SU-DHL-6 (cell line): ENCODE measurements around the gene CST4.

Experiments
- H2AFZ ChIP-seq: fragments of 200-600 bp; sonication (generic); 2 replicates; pipeline ENCODE4 v1.6.1; 2014; ENCODE audit warnings: low read depth, mild to moderate bottlenecking, moderate library complexity, mixed read lengths, antibody characterized with exemption, low read length; ENCODE audit not compliant: severe bottlenecking
- H3F3A ChIP-seq: fragments of 200-600 bp; shearing (Covaris generic); 2 replicates; pipeline ENCODE4 v1.6.0; 2016; ENCODE audit warnings: antibody characterized with exemption, mild to moderate bottlenecking; ENCODE audit not compliant: insufficient read depth
- H3K27ac ChIP-seq: fragments of 200-600 bp; sonication (generic); 2 replicates; pipeline ENCODE4 v1.5.1; 2016; ENCODE audit warnings: low read depth, mild to moderate bottlenecking, low read length, moderate library complexity, mixed read lengths
- H3K27me3 ChIP-seq: fragments of 200-600 bp; sonication (generic), shearing (Covaris generic); 2 replicates; pipeline ENCODE4 v1.6.0; 2014; ENCODE audit warnings: mild to moderate bottlenecking, low read length
- H3K36me3 ChIP-seq: fragments of 200-600 bp; sonication (generic); 2 replicates; pipeline ENCODE4 v1.6.1; 2014; ENCODE audit warnings: mild to moderate bottlenecking, low read length, mixed read lengths
- H3K4me2 ChIP-seq: fragments of 300-600, 200-600 bp; shearing (Covaris generic), sonication (generic); 2 replicates; pipeline ENCODE4 v1.6.0; 2014; ENCODE audit warnings: low read length, low read depth, mild to moderate bottlenecking; ENCODE audit not compliant: poor library complexity, severe bottlenecking
- H3K4me3 ChIP-seq: fragments of 200-600 bp; sonication (generic); 2 replicates; pipeline ENCODE4 v1.5.1; 2014; ENCODE audit warnings: antibody characterized with exemption, low read length, mild to moderate bottlenecking, mixed read lengths; ENCODE audit not compliant: insufficient read depth, poor library complexity, severe bottlenecking
- H3K79me2 ChIP-seq: fragments of 200-600 bp; sonication (generic); 2 replicates; pipeline ENCODE4 v1.6.1; 2014; ENCODE audit warnings: mild to moderate bottlenecking, low read length, moderate library complexity; ENCODE audit not compliant: insufficient read depth
- H3K9ac ChIP-seq: fragments of 200-600 bp; sonication (generic); 2 replicates; pipeline ENCODE4 v1.7.0; 2014; ENCODE audit warnings: mild to moderate bottlenecking, low read length
- H3K9me2 ChIP-seq: fragments of 200-600 bp; sonication (generic); replicated peaks from 2 replicates; pipeline ENCODE4 v1.6.1; 2014; ENCODE audit warnings: low read length; ENCODE audit not compliant: insufficient read depth
- H3K9me3 ChIP-seq: fragments of 200-600 bp; sonication (generic); 2 replicates; pipeline ENCODE4 v1.6.1; 2014; ENCODE audit warnings: low read length, mixed read lengths; ENCODE audit not compliant: insufficient read depth
- H4K20me1 ChIP-seq: fragments of 200-600 bp; sonication (generic); 2 replicates; pipeline ENCODE4 v1.6.1; 2014; ENCODE audit warnings: low read depth, mild to moderate bottlenecking, antibody characterized with exemption, low read length, moderate library complexity, mixed read lengths
- CTCF ChIP-seq: fragments of 200-600 bp; sonication (generic); IDR thresholded peaks from one replicate; pipeline ENCODE4 v1.5.1; 2017; ENCODE audit warnings: antibody characterized with exemption, mild to moderate bottlenecking, low read length, moderate library complexity; ENCODE audit not compliant: insufficient read depth, poor library complexity, severe bottlenecking
- EZH2phosphoT487 ChIP-seq: fragments of 200-600 bp; sonication (generic), shearing (Covaris generic); conservative IDR thresholded peaks from 2 replicates; pipeline ENCODE4 v1.6.1; 2018; ENCODE audit warnings: mild to moderate bottlenecking, antibody characterized with exemption, low read length, moderate library complexity, mixed read lengths

Gene CST4

GRCh38 chr20:23654000-23654399 lies 34.8 kb downstream of the CST4 start:
- H3K79me2 ChIP-seq = no peaks in the 10 kb centered on the region
- H3K27me3 ChIP-seq = no peaks in the 10 kb centered on the region
- H3K4me2 ChIP-seq = no peak overlapping the region
- no peaks in the 10 kb centered on the region for H4K20me1 ChIP-seq
- no peaks in the 10 kb centered on the region for H3F3A ChIP-seq
- no peaks in the 10 kb centered on the region for H3K36me3 ChIP-seq
- H3K9me2 ChIP-seq = no peaks in the 10 kb centered on the region
- no peak overlapping the region for H2AFZ ChIP-seq
- H3K9me3 ChIP-seq = no peaks in the 10 kb centered on the region
- no peak overlapping the region for H3K9ac ChIP-seq
- no peak overlapping the region for H3K27ac ChIP-seq
- no peak overlapping the region for H3K4me3 ChIP-seq
- TF ChIP-seq CTCF = no peak
- TF ChIP-seq EZH2phosphoT487 = no peak

- no peaks in the 10 kb centered on the region for H3K9me3 ChIP-seq
- TF ChIP-seq EZH2phosphoT487 (no peak), CTCF (no peak)
- H3K4me3 ChIP-seq = no peak overlapping the region
- no peak overlapping the region for H3K27ac ChIP-seq
- no peaks in the 10 kb centered on the region for H3K79me2 ChIP-seq
- H3K9ac ChIP-seq = no peak overlapping the region
- H4K20me1 ChIP-seq = no peaks in the 10 kb centered on the region
- no peak overlapping the region for H2AFZ ChIP-seq
- H3K27me3 ChIP-seq = no peaks in the 10 kb centered on the region
- no peaks in the 10 kb centered on the region for H3K9me2 ChIP-seq
- no peaks in the 10 kb centered on the region for H3F3A ChIP-seq
- no peaks in the 10 kb centered on the region for H3K36me3 ChIP-seq
- H3K4me2 ChIP-seq = no peak overlapping the region
Observed at GRCh38 chr20:23653400-23653938, 35.4 kb downstream of the CST4 start.

- no peak overlapping the region for H3K27ac ChIP-seq
- no peaks in the 10 kb centered on the region for H4K20me1 ChIP-seq
- H3K27me3 ChIP-seq = no peaks in the 10 kb centered on the region
- no peaks in the 10 kb centered on the region for H3F3A ChIP-seq
- TF ChIP-seq EZH2phosphoT487 = no peak
- no peak for TF ChIP-seq CTCF
- no peaks in the 10 kb centered on the region for H3K79me2 ChIP-seq
- H3K9ac ChIP-seq = no peak overlapping the region
- H3K36me3 ChIP-seq = no peaks in the 10 kb centered on the region
- H3K9me3 ChIP-seq = no peaks in the 10 kb centered on the region
- H2AFZ ChIP-seq = no peak overlapping the region
- no peak overlapping the region for H3K4me2 ChIP-seq
- H3K9me2 ChIP-seq = no peaks in the 10 kb centered on the region
- H3K4me3 ChIP-seq = no peak overlapping the region
Observed at GRCh38 chr20:23652926-23653325, 35.9 kb downstream of the CST4 start.
